Breast epithelium (tissue), 3 donors: ENCODE results near the gene GPR148.

Experiments used
- CTCF ChIP-seq, 3 donors: fragments of 450-650 bp; IDR thresholded peaks; one replicate each; pipeline ENCODE4 v1.5.1; 2016 to 2017; ENCODE audit warnings: antibody characterized with exemption in 3 of 3, mild to moderate bottlenecking in 3 of 3, moderate library complexity in 3 of 3
- POLR2A ChIP-seq: fragments of 450-650 bp; IDR thresholded peaks from one replicate; pipeline ENCODE4 v1.6.1; 2016; ENCODE audit warnings: antibody characterized with exemption, mild to moderate bottlenecking, moderate library complexity
- POLR2AphosphoS5 ChIP-seq, 3 donors: sonication (generic); formaldehyde crosslinking; IDR thresholded peaks; one replicate each; pipeline ENCODE4 v1.6.1; 2017; ENCODE audit warnings: antibody characterized with exemption in 3 of 3

GRCh38 chr2:130749078-130749477 is 20.2 kb downstream of the GPR148 start:
- TF ChIP-seq CTCF (IDR thresholded peaks at IDR 0.05) (no peak), POLR2A (no peak), POLR2AphosphoS5 (IDR thresholded peaks at IDR 0.05) (no peak)
